OCI-LY3 (cell line): ENCODE results near the gene OR1F1.

Experiments used
- EZH2phosphoT487 ChIP-seq: fragments of 200-600 bp; shearing (Covaris generic); IDR thresholded peaks from 2 replicates; pipeline ENCODE4 v1.6.1; 2018; ENCODE audit warnings: antibody characterized with exemption, mixed run types, low read depth
- TF ChIP-seq, protein P1 (sequence below): fragments of 200-600, 300-600 bp; sonication (generic); IDR thresholded peaks from 2 replicates; pipeline ENCODE4 v1.5.1; 2014; ENCODE audit warnings: antibody characterized with exemption, low read length, low read depth

DNA sequence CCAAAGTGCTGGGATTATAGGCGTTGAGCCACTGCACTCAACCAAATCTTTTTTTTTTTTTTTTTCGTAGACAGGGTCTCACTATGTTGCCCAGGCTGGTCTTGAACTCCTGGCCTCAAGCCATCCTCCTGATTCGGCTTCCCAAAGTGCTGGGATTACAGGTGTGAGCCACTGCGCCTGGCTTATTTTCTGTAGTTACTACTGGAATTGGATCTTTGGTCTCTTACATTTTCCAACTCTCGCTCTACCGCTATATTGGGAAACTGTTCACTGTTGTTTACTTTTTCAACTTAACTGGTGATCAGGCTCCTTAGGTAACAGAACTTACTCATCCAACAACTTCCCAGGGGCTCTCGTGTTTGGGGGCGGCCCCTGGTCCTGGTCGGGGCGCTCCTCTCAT is 32.8 kb downstream of the OR1F1 start:
- TF ChIP-seq, protein P1, sequence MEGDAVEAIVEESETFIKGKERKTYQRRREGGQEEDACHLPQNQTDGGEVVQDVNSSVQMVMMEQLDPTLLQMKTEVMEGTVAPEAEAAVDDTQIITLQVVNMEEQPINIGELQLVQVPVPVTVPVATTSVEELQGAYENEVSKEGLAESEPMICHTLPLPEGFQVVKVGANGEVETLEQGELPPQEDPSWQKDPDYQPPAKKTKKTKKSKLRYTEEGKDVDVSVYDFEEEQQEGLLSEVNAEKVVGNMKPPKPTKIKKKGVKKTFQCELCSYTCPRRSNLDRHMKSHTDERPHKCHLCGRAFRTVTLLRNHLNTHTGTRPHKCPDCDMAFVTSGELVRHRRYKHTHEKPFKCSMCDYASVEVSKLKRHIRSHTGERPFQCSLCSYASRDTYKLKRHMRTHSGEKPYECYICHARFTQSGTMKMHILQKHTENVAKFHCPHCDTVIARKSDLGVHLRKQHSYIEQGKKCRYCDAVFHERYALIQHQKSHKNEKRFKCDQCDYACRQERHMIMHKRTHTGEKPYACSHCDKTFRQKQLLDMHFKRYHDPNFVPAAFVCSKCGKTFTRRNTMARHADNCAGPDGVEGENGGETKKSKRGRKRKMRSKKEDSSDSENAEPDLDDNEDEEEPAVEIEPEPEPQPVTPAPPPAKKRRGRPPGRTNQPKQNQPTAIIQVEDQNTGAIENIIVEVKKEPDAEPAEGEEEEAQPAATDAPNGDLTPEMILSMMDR, result no peak
- no peak for TF ChIP-seq EZH2phosphoT487
